Esophagus muscularis mucosa (tissue), 3 donors: ENCODE data around the gene FTO.

Source experiments
- POLR2A ChIP-seq: fragments of 450-650 bp; IDR thresholded peaks from one replicate; pipeline ENCODE4 v1.6.1; 2017; ENCODE audit warnings: antibody characterized with exemption, moderate library complexity, mild to moderate bottlenecking, low read depth
- POLR2AphosphoS5 ChIP-seq, 2 donors: sonication (generic); formaldehyde crosslinking; IDR thresholded peaks; one replicate each; pipeline ENCODE4 v1.6.1; 2017; ENCODE audit warnings: antibody characterized with exemption in 2 of 2
- TF ChIP-seq, protein P1 (sequence below), 3 experiments: fragments of 200-600 bp in 2 of 3; fragments of 450-650 bp in 1 of 3; sonication (generic) in 2 of 3; IDR thresholded peaks; one replicate each; pipeline ENCODE4 v1.5.1; 2017 to 2019; ENCODE audit warnings: antibody characterized with exemption in 3 of 3, mild to moderate bottlenecking in 2 of 3, moderate library complexity in 1 of 3

DNA sequence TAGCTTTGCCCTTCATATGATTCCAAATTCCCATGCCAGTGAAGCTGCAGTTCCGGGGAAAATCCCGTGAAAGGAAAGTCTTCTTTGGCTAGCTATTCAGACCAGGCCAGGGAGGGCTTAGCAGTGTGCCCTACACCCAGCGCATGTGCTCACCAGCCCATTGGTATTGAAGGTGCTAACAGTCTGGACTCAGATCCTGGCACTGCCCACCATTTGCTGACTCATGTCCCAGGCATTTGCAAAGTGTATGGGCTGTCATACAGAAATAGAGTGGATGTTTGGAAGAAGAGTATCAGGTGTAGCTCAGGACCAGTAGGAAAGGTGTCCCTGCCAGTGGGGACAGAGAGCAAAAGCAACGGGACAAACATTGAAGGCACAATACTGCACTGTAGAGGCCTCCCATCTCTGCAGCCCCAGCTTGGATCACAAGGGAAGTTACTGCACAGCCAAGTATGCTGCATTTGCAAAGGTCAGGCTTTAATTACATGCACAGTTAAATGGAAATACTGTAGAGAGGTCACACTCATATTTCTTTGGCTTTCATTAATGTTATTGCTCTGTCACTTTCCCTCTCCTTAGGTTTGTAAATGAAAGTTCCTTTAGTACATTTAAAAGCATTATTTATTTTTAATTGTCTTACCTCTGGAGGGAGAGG is 362.6 kb downstream of the FTO start:
- TF ChIP-seq, protein P1, sequence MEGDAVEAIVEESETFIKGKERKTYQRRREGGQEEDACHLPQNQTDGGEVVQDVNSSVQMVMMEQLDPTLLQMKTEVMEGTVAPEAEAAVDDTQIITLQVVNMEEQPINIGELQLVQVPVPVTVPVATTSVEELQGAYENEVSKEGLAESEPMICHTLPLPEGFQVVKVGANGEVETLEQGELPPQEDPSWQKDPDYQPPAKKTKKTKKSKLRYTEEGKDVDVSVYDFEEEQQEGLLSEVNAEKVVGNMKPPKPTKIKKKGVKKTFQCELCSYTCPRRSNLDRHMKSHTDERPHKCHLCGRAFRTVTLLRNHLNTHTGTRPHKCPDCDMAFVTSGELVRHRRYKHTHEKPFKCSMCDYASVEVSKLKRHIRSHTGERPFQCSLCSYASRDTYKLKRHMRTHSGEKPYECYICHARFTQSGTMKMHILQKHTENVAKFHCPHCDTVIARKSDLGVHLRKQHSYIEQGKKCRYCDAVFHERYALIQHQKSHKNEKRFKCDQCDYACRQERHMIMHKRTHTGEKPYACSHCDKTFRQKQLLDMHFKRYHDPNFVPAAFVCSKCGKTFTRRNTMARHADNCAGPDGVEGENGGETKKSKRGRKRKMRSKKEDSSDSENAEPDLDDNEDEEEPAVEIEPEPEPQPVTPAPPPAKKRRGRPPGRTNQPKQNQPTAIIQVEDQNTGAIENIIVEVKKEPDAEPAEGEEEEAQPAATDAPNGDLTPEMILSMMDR (IDR thresholded peaks at IDR 0.05) = no peak
- TF ChIP-seq POLR2A (no peak), POLR2AphosphoS5 (IDR thresholded peaks at IDR 0.05) (no peak)
